Activated naive CD8-positive, alpha-beta T cell treated with anti-CD3 and anti-CD28 coated beads, Interleukin-2, amount 10 ng/mL, durations not matched to agents 7 days and 5 days (primary cell): ENCODE results near the gene PLEKHO1. TPM values are rescaled to one million over a fixed set of nuclear protein-coding genes. Genes with fewer than 3 reads are reported as not detected.

Experiments used
- ATAC-seq: fragments of 150-1000 bp; cut with Tn5 transposase; one replicate; pipeline ENCODE4 v1.10.0; 2021; ENCODE audit warnings: low read depth, moderate library complexity
- POLR2A ChIA-PET: fragments of 350-600 bp; sonication (Branson Sonifier 250); formaldehyde crosslinking; loops from one replicate; lab custom pipeline; 2021; ENCODE audit warnings: antibody characterized with exemption; lab: Charles Lee
- DNase-seq: peaks from one replicate; pipeline ENCODE4 v3.0.0; 2021
- H3K27ac Mint-ChIP-seq: one replicate; pipeline ENCODE4 v1.8.0; 2022; ENCODE audit warnings: mild to moderate bottlenecking, mixed read lengths
- H3K27me3 Mint-ChIP-seq: one replicate; pipeline ENCODE4 v1.8.0; 2022; ENCODE audit warnings: mild to moderate bottlenecking, moderate library complexity, mixed read lengths
- H3K36me3 Mint-ChIP-seq: one replicate; pipeline ENCODE4 v1.8.0; 2021; ENCODE audit warnings: mild to moderate bottlenecking, mixed read lengths
- H3K4me1 Mint-ChIP-seq: one replicate; pipeline ENCODE4 v1.8.0; 2021; ENCODE audit warnings: mixed read lengths
- H3K4me3 Mint-ChIP-seq: one replicate; pipeline ENCODE4 v1.8.0; 2022; ENCODE audit warnings: mild to moderate bottlenecking, moderate library complexity, mixed read lengths
- H3K9me3 Mint-ChIP-seq: one replicate; pipeline ENCODE4 v1.8.0; 2021; ENCODE audit warnings: mixed read lengths
- total RNA-seq, 2 experiments: library from RNA; stranded (reverse); gene quantifications; one replicate each; pipeline ENCODE4 v1.2.3, GENCODE V29; 2021

The PLEKHO1 gene, protein sequence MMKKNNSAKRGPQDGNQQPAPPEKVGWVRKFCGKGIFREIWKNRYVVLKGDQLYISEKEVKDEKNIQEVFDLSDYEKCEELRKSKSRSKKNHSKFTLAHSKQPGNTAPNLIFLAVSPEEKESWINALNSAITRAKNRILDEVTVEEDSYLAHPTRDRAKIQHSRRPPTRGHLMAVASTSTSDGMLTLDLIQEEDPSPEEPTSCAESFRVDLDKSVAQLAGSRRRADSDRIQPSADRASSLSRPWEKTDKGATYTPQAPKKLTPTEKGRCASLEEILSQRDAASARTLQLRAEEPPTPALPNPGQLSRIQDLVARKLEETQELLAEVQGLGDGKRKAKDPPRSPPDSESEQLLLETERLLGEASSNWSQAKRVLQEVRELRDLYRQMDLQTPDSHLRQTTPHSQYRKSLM
- total RNA-seq, result 100 to 1,000 TPM; 140 to 143 TPM

DNA sequence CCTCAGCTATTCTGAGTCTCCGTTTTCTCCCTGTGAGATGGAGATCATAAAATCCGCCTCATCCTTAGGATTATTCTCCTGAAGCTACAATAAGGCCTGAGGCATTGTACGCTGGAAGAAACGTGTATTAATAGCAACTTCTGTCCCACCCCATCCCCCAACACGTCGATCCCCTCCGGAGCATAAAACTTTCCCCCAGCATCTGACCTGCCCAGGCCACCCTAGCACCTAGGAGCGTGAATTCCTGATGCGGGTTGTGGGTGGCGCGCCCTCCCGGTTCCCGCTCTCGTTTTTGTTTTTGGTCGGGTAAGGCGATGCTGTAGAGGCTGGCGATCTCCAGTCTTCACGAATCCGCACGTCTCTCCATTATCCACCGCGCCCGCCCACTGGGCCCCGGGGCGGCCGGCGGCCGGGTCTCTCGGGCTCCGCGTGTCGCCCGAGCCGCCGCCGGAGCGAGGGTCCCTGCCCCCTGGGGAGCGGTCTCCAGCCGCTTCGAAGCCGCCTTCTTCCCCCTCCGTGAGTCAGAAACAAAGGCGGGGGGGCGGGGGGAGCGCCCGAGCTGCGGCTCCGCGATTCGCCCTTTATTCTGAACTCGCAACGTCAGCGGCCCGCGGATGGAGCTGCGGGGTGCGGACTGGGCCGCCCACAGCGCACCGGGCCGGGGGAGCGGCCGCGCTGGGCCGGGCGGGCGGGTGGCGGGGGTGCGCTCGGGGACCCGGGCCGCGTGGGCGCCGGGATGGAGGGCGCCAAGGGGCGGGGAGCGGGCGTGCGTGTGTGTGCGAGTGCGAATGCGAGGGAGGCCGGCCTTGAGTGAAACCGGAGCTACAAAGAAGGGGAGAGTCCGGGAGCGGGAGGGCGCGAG, at the start of gene PLEKHO1:
Gene PLEKHO1, plus strand, starts transcription at position 646 of the 862 bp plus-strand sequence. CDS start 342 bp downstream, outside the sequence.
- DNase-seq (peak; percentile 78), ATAC-seq (peak; percentile 66)
- Mint-ChIP-seq H3K36me3 (peaks cover 42% of the 10 kb centered on the region), H3K27ac (peak within 1 kb of the TSS; percentile 96), H3K9me3 (no peaks in the 10 kb centered on the region), H3K27me3 (peaks cover 4% of the 10 kb centered on the region), H3K4me3 (peak within 1 kb of the TSS; percentile 95), H3K4me1 (peaks cover 68% of the 10 kb centered on the region)
- POLR2A ChIA-PET, result interaction anchor here (0.6 to 6.3 kb wide), 23 partner anchors 8 to 306 kb away, joined by 3 to 54 read pairs (median 4); a partner anchor contains a TSS

DNA sequence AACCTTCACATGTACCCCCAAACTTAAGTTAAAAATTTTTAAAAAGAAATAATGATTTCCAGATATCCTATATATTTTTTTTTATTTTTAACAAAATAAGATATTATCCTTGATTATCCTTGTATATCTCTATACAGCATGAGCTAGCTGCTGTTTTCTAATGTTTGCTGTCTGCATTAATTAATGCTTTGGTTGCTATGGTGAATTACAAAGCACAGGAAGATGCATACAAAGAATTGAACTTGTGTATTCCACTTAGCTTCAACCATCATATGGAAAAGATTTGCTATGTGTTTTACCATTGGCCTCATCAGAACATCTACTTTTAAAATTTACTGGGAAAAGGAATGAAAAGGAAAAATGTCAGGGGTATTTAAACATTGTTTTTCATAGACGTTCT, 46.7 kb upstream of the PLEKHO1 start:
- Mint-ChIP-seq H3K36me3 (peaks cover 45% of the 10 kb centered on the region), H3K9me3 (peaks cover 5% of the 10 kb centered on the region), H3K4me1 (peaks cover 42% of the 10 kb centered on the region), H3K27ac (no peak overlapping the region), H3K4me3 (no peak overlapping the region), H3K27me3 (no peaks in the 10 kb centered on the region)
- no peak for DNase-seq
- POLR2A ChIA-PET, result interaction anchor here (0.7 to 1.5 kb wide), 5 partner anchors 11 to 215 kb away, joined by 3 to 6 read pairs (median 4); partner anchors contain the start of gene PLEKHO1
- no peak for ATAC-seq

DNA sequence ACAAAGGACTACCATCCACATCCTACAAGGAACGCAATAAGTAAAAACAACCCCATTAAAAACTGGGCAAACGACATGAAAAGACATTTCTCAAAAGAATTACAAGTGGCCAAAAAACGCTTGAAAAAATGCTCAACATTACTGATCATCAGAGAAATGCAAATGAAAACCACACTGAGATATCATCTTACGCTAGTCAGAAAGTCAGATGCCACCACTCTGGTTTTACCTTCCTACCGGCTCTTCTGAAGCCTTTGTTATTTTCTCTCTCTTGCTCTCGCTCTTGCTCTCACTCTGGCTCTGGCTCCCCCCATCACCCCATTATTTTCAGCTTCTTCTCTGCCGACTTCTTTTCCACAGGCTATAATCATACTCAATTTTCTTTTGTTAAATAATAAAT, 43.4 kb upstream of the PLEKHO1 start:
- no peaks in the 10 kb centered on the region for H3K27me3 Mint-ChIP-seq
- POLR2A ChIA-PET, result interaction anchor here (0.6 to 5.3 kb wide), 4 partner anchors 14 to 55 kb away, joined by 3 to 26 read pairs (median 4); partner anchors contain the start of gene PLEKHO1
- ATAC-seq (peak; percentile 77), DNase-seq (no peak)
- H3K4me3 Mint-ChIP-seq, result peak overlapping the region; percentile 75
- peaks cover 67% of the 10 kb centered on the region for H3K4me1 Mint-ChIP-seq
- peak overlapping the region; percentile 90 for H3K27ac Mint-ChIP-seq
- peaks cover 3% of the 10 kb centered on the region for H3K9me3 Mint-ChIP-seq
- peaks cover 44% of the 10 kb centered on the region for H3K36me3 Mint-ChIP-seq

DNA sequence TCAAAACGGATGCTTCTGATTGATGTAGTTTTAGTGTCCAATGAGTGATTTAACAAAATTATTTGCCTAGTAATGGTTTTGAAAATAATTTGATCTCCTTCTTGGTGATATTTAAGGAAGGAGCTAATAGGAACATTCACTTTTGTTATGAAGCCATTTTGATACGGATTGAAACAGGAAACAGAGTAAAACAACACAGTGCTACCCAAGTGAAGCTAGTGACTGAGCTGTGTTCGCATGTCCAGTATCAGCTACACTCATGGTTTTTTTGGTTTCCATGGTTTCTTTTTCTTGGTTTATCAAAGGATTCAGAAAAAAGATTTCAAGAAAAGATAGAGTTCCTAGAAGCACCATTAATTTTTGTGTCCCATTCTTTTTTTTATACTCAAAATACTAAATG, 40.1 kb upstream of the PLEKHO1 start:
- Mint-ChIP-seq H3K9me3 (peaks cover 3% of the 10 kb centered on the region), H3K27me3 (no peaks in the 10 kb centered on the region), H3K4me3 (peak overlapping the region; percentile 84), H3K27ac (peak overlapping the region; percentile 96), H3K36me3 (peaks cover 53% of the 10 kb centered on the region), H3K4me1 (peaks cover 69% of the 10 kb centered on the region)
- POLR2A ChIA-PET, result interaction anchor here (0.7 to 5.3 kb wide), 12 partner anchors 10 to 222 kb away, joined by 3 to 37 read pairs (median 4); partner anchors contain the start of genes PLEKHO1 and VPS45
- DNase-seq (no peak), ATAC-seq (peak; percentile 80)

DNA sequence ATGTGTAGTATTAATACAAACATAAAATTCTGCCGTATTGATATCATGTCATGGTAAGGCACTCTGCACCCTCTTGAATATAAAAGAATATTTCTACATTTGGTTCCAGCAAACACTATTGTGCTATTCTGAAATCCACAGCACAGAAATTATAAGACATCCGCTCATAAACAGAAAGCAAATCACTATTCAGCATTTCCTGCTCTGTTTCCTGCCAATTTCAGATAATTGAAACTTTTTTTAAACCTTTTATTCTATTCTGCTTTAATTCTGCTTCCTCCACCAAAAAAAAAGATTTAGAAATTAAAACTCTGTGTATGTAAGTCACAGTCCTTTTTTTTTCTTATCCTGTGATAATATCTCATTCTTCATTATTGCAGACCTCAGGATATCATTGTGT, 39.6 kb upstream of the PLEKHO1 start:
- Mint-ChIP-seq H3K4me3 (peak overlapping the region; percentile 84), H3K36me3 (peaks cover 54% of the 10 kb centered on the region), H3K4me1 (peaks cover 67% of the 10 kb centered on the region), H3K9me3 (peaks cover 5% of the 10 kb centered on the region), H3K27me3 (no peaks in the 10 kb centered on the region), H3K27ac (peak overlapping the region; percentile 96)
- ATAC-seq, result peak; percentile 22
- no peak for DNase-seq
- POLR2A ChIA-PET, result interaction anchor here (0.7 to 5.3 kb wide), 12 partner anchors 9 to 223 kb away, joined by 3 to 37 read pairs (median 4); partner anchors contain the start of genes PLEKHO1 and VPS45

DNA sequence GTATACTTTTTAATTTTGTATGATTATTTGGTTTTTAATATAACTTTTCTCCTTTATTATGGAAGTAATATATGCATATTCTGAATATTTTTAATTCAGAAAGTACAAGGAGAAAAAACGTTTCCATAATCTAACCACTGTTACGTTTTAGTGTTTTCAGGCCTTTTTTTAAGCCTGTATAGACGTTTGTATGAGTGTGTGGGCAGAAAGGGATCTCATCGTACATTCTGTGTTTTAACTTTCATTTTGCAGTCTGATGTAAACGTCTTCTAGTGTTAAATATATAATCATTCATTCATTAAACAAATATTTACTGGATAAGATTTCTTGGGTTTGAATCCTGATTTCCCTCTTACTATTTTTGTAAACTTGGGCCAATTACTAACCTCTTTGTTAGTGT, 38.0 kb upstream of the PLEKHO1 start:
- peaks cover 10% of the 10 kb centered on the region for H3K9me3 Mint-ChIP-seq
- H3K4me1 Mint-ChIP-seq, result peaks cover 53% of the 10 kb centered on the region
- peaks cover 52% of the 10 kb centered on the region for H3K36me3 Mint-ChIP-seq
- ATAC-seq (no peak), DNase-seq (no peak)
- peak overlapping the region; percentile 43 for H3K27ac Mint-ChIP-seq
- H3K4me3 Mint-ChIP-seq, result peak overlapping the region; percentile 64
- POLR2A ChIA-PET, result interaction anchor here (1.1 to 4.1 kb wide), 3 partner anchors 32 to 224 kb away, joined by 3 to 37 read pairs (median 24); partner anchors contain the start of gene PLEKHO1
- H3K27me3 Mint-ChIP-seq, result no peaks in the 10 kb centered on the region

DNA sequence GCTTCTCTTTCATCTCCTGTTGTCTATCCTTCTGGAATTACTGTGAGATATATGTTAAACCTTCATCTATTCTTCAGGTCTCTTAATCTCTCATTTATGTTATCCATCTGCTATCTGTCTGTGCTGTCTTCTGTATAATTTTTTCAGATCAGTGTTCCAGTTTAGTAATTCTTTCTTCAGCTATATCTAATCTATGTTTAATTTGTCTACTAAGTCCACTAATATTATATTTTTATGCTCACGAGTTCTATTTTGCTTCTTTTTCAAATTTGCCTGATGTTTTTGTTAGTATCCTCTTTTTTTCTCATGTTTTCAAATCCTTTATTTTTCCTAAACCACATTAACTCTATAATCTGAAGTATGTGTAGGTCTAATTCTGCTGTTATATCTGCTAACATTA, 34.6 kb upstream of the PLEKHO1 start:
- DNase-seq (no peak), ATAC-seq (no peak)
- Mint-ChIP-seq H3K27me3 (no peaks in the 10 kb centered on the region), H3K36me3 (peaks cover 42% of the 10 kb centered on the region), H3K27ac (peak overlapping the region; percentile 49), H3K4me3 (no peak overlapping the region), H3K4me1 (peaks cover 22% of the 10 kb centered on the region), H3K9me3 (peaks cover 10% of the 10 kb centered on the region)
- POLR2A ChIA-PET, result interaction anchor here (0.6 to 1.4 kb wide), 4 partner anchors 34 to 100 kb away, joined by 3 to 6 read pairs (median 3); partner anchors contain the start of gene PLEKHO1

DNA sequence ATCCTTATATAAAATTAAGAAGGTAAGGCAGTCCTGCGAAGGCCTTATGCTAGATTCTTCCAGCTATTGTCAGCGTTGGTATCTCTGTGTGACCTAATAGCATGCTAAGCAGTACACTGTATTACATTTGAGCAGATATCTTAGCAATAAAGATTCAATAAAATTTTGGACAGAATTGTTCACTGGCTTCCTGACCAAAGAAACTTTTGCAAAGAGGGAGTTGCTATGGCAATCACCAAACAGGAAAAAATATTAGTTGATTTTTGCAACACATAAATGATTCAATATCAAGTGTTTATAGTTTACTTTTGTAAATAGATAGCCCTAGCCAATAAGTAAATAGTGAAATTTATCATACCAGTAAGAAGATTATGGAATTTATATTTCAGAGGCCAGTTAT, 31.0 kb upstream of the PLEKHO1 start:
- POLR2A ChIA-PET, result interaction anchor here (0.6 to 1.4 kb wide), 4 partner anchors 9 to 31 kb away, joined by 3 read pairs; partner anchors contain the start of gene PLEKHO1
- Mint-ChIP-seq H3K27me3 (no peaks in the 10 kb centered on the region), H3K4me3 (no peak overlapping the region), H3K27ac (no peak overlapping the region), H3K4me1 (peaks cover 5% of the 10 kb centered on the region), H3K9me3 (peaks cover 10% of the 10 kb centered on the region), H3K36me3 (peaks cover 31% of the 10 kb centered on the region)
- DNase-seq (no peak), ATAC-seq (no peak)

DNA sequence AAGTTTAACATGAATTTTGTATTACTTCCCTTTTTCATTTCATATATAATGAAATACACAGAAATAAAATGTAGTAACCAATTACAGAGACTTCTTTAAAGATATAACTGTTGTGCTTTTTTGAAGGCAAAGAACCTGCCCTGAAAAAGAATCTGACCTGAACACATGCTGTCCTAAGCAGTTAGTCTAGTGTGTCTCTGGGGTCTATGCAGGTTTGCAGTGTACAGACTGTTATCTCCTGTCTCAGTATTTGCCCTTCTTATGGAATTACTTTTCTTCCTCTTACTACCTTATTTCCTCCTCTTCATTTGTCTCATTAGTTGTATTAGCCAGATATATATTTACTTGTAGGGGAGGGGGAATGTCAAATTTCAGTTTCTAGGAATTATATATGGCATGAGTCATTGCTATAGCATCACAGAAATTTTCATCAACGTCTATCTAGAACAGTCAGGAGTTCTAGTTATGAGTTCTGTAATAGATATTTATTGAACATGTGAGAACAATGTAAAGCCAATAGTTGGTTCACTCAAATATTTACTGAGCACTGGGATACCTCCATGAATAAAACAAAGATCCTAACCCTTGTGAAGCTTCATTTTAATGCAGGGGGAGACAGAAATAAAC, 28.4 kb upstream of the PLEKHO1 start:
- Mint-ChIP-seq H3K27me3 (no peaks in the 10 kb centered on the region), H3K27ac (no peak overlapping the region), H3K36me3 (peaks cover 11% of the 10 kb centered on the region), H3K4me1 (peaks cover 3% of the 10 kb centered on the region), H3K4me3 (no peak overlapping the region), H3K9me3 (no peaks in the 10 kb centered on the region)
- ATAC-seq, result no peak
- DNase-seq, result no peak
- POLR2A ChIA-PET, result no interaction called here

DNA sequence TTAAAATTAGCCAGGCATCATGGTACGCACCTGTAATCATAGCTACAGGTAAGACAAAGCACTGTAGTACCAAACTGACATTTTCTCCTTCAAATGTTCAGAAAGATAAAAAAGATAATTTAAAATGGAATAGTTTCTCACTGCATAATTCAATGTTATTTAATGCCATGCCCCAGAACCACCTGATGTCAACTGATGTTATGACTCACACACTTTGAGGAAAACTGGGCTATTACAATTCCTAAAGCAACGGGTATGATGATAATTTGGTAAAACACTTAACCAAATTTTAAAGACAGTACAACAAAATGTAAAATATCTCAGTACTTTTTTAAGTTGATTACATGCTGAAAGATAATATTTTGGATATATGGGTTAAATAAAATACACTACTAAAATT, 22.9 kb upstream of the PLEKHO1 start:
- no peak overlapping the region for H3K4me3 Mint-ChIP-seq
- no peak overlapping the region for H3K27ac Mint-ChIP-seq
- no peaks in the 10 kb centered on the region for H3K27me3 Mint-ChIP-seq
- ATAC-seq (no peak), DNase-seq (no peak)
- H3K36me3 Mint-ChIP-seq, result peaks cover 7% of the 10 kb centered on the region
- POLR2A ChIA-PET, result interaction anchor here (1.1 kb wide), 1 partner anchor 23 kb away, joined by 3 read pairs; the partner anchor contains the start of gene PLEKHO1
- no peaks in the 10 kb centered on the region for H3K9me3 Mint-ChIP-seq
- H3K4me1 Mint-ChIP-seq, result peaks cover 2% of the 10 kb centered on the region

DNA sequence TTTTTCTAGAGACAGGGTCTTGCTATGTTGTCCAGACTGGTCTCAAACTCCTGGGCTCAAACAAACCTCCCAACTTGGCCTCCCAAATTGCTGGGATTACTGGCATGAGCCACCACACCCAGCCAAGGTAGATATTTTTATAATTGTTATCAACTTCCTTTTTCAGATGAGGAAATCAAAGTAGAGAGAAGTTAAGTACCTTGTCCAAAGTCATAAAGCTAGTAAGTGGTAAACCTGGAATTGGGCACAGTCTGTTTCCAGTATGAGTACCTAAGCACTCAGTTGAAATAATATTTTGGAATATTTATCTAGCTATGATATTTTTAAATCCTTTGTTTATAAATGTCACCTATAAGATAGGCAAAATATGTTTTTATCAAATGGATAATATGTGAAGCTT, 22.3 kb upstream of the PLEKHO1 start:
- peaks cover 2% of the 10 kb centered on the region for H3K36me3 Mint-ChIP-seq
- H3K9me3 Mint-ChIP-seq, result no peaks in the 10 kb centered on the region
- H3K27me3 Mint-ChIP-seq, result no peaks in the 10 kb centered on the region
- H3K27ac Mint-ChIP-seq, result no peak overlapping the region
- no peak overlapping the region for H3K4me3 Mint-ChIP-seq
- ATAC-seq, result no peak
- H3K4me1 Mint-ChIP-seq, result peaks cover 2% of the 10 kb centered on the region
- DNase-seq, result no peak
- POLR2A ChIA-PET, result interaction anchor here (1.1 kb wide), 1 partner anchor 22 kb away, joined by 3 read pairs; the partner anchor contains the start of gene PLEKHO1

DNA sequence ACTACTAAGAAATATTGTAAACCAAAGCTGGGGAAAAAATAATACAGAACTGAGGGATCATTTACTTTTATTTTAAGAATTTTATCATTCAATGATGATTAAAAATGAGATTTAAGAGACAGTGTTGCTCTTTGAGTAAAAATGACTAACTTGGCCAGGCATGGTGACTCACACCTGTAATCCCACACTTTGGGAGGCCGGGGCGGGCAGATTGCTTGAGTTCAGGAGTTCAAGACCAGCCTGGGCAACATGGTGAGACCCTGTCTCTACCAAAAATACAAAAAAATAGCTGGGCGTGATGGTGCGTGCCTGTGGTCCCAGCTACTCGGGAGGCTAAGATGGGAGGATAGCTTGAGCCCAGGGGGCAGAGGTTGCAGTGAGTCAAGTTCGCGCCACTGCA, 21.8 kb upstream of the PLEKHO1 start:
- POLR2A ChIA-PET, result interaction anchor here (0.6 to 1.1 kb wide), 2 partner anchors 22 to 85 kb away, joined by 3 read pairs; partner anchors contain the start of gene PLEKHO1
- peaks cover 2% of the 10 kb centered on the region for H3K4me1 Mint-ChIP-seq
- H3K27me3 Mint-ChIP-seq, result no peaks in the 10 kb centered on the region
- no peaks in the 10 kb centered on the region for H3K9me3 Mint-ChIP-seq
- H3K36me3 Mint-ChIP-seq, result peaks cover 1% of the 10 kb centered on the region
- ATAC-seq, result no peak
- no peak overlapping the region for H3K4me3 Mint-ChIP-seq
- DNase-seq, result no peak
- H3K27ac Mint-ChIP-seq, result no peak overlapping the region
